Ectodermal cell (in vitro differentiated cells): Measurements from ENCODE around the gene LHX6.
A peak's percentile ranks its signal among the peaks of the same experiment; 100 is the strongest.

Experiments
- H3K27ac ChIP-seq: 2 replicates; pipeline ENCODE4 v1.7.0; 2013; ENCODE audit warnings: mild to moderate bottlenecking, low read depth, low read length; ENCODE audit not compliant: insufficient read depth, poor library complexity, severe bottlenecking
- H3K27me3 ChIP-seq: 2 replicates; pipeline ENCODE4 v1.7.0; 2013; ENCODE audit warnings: mild to moderate bottlenecking, low read length; ENCODE audit not compliant: insufficient read depth, control insufficient read depth, poor library complexity, severe bottlenecking
- H3K36me3 ChIP-seq: one replicate; pipeline ENCODE4 v1.7.0; 2013; ENCODE audit warnings: low read length; ENCODE audit not compliant: control insufficient read depth, insufficient read depth
- H3K4me1 ChIP-seq: one replicate; pipeline ENCODE4 v1.7.0; 2013; ENCODE audit warnings: low read length; ENCODE audit not compliant: control insufficient read depth, insufficient read depth
- H3K4me3 ChIP-seq: 2 replicates; pipeline ENCODE4 v1.7.0; 2013; ENCODE audit warnings: low read depth, low read length, control low read depth; ENCODE audit not compliant: insufficient read depth
- H3K9me3 ChIP-seq: 2 replicates; pipeline ENCODE4 v1.7.0; 2013; ENCODE audit warnings: mild to moderate bottlenecking, low read length, moderate library complexity; ENCODE audit not compliant: control insufficient read depth
- WGBS, 2 experiments: methylation state at CpG; one replicate each; pipeline ENCODE4 v1.1.7; 2013; ENCODE audit warnings: missing lambda C conversion rate in 2 of 2; 5-methylcytosine and 5-hydroxymethylcytosine counted together

Gene LHX6

DNA sequence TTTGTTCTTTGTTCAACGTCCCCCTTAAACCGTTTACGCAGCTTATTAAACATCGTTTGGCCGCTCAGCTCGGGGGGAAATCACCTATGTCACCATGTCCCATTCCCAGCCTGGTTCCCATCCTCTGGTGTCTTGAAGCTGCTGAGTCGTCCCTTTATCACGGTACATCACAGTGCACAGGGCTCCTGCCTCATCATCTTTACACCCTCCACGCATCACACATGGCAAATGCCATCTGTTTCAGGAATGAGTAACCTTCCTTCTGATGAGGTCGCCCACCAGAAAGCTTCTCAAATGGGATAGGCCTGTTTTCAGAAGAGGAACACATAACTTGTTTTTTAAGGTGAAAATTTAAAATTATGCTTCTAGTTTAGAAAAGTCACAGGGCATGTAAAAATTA is 7.9 kb upstream of the LHX6 start:
- H3K36me3 ChIP-seq = peaks cover 5% of the 10 kb centered on the region
- peaks cover 22% of the 10 kb centered on the region for H3K27me3 ChIP-seq
- no peaks in the 10 kb centered on the region for H3K9me3 ChIP-seq
- H3K4me1 ChIP-seq = no peaks in the 10 kb centered on the region
- WGBS, 2 experiments = 91 to 92% methylated on average over 10 of the region's 10 CpGs
- H3K4me3 ChIP-seq = no peak overlapping the region
- no peak overlapping the region for H3K27ac ChIP-seq

- Histone ChIP-seq H3K36me3 (no peaks in the 10 kb centered on the region), H3K27ac (no peak overlapping the region), H3K9me3 (no peaks in the 10 kb centered on the region), H3K4me1 (no peaks in the 10 kb centered on the region), H3K4me3 (no peak overlapping the region), H3K27me3 (peaks cover 47% of the 10 kb centered on the region)
- WGBS, 2 experiments = 91 to 92% methylated on average over 7 of the region's 7 CpGs
Observed at GRCh38 chr9:122234022-122234748, 5.4 kb upstream of the LHX6 start.

- Histone ChIP-seq H3K36me3 (no peaks in the 10 kb centered on the region), H3K27ac (no peak overlapping the region), H3K4me3 (no peak overlapping the region), H3K27me3 (peaks cover 61% of the 10 kb centered on the region), H3K9me3 (no peaks in the 10 kb centered on the region), H3K4me1 (peaks cover 5% of the 10 kb centered on the region)
- WGBS, 2 experiments = 74% methylated on average over 6 of the region's 6 CpGs
Observed at GRCh38 chr9:122232796-122233306, 4.1 kb upstream of the LHX6 start.

- peaks cover 94% of the 10 kb centered on the region for H3K27me3 ChIP-seq
- 42 to 50% methylated on average over 4 of the region's 4 CpGs for WGBS, 2 experiments
- H3K9me3 ChIP-seq = no peaks in the 10 kb centered on the region
- no peak overlapping the region for H3K27ac ChIP-seq
- H3K36me3 ChIP-seq = no peaks in the 10 kb centered on the region
- peaks cover 9% of the 10 kb centered on the region for H3K4me1 ChIP-seq
- H3K4me3 ChIP-seq = no peak overlapping the region
Observed at GRCh38 chr9:122229485-122229837, 704 bp upstream of the LHX6 start.

DNA sequence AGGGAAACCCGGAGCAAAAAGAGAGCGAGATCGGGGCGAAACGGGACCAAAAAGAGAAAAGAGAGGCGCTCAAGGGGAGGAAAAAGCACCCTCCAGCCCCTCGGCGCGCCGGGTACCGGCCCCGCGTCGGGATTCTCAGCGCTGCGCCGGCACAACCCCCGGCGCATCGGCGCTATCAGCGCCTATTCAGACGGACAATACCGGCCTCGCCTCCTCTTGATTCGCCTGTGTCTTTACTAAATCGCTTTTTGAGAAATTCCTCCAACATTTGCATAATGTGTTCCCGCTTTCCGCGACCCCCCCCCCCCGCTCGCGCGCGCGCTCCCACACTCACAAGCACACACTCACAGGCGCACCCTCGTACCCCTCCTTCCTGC is 578 bp downstream of the LHX6 start:
- H3K27ac ChIP-seq = no peak overlapping the region
- WGBS, 2 experiments = 0% methylated on average over 38 of the region's 38 CpGs
- H3K4me1 ChIP-seq = peaks cover 9% of the 10 kb centered on the region
- peak overlapping the region; percentile 36 for H3K4me3 ChIP-seq
- no peaks in the 10 kb centered on the region for H3K36me3 ChIP-seq
- H3K9me3 ChIP-seq = no peaks in the 10 kb centered on the region
- H3K27me3 ChIP-seq = peaks cover 100% of the 10 kb centered on the region

GRCh38 chr9:122227575-122227900 is 1.2 kb downstream of the LHX6 start:
- no peaks in the 10 kb centered on the region for H3K36me3 ChIP-seq
- peaks cover 9% of the 10 kb centered on the region for H3K4me1 ChIP-seq
- H3K27ac ChIP-seq = no peak overlapping the region
- H3K4me3 ChIP-seq = no peak overlapping the region
- 2 to 4% methylated on average over 9 of the region's 10 CpGs for WGBS, 2 experiments
- peaks cover 100% of the 10 kb centered on the region for H3K27me3 ChIP-seq
- H3K9me3 ChIP-seq = no peaks in the 10 kb centered on the region

DNA sequence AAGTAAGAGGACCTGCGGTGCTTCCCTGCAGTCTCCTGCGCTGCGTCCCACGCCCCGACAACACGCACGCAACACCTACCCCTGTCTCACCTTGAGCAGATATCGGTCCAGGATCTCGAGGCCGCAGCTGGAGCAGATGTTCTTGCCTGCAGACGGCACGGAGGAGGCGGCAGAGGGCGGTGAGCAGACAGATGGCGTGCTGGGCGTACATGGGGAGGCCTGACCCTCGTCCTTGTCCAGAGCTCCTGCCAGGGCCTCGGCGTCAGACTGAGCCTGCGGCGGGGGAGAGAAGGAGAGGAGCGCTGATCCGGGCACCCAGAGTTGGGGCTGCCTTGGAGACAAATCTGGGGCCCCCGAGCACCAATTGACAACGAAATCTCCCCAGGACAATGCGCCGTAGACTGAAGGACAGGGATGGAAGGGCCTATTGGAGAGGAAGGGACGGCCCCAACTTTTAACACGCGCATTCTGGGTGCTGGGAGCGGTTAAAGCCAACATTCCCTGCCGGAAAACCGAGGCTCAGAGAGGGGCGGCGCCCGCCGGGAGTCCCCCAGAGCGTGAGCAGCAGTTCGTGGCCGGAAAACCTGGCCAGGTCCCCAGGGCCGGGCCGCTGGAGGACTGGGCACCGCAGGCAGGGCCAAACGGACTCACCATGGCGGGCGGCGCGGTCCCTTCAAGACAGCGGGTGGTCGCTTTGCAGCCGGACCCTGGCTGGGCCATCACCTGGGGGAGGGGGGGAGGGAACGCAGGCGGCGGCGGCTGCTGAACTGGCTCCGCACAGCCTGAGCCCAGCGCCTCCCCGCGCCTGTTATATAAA is 1.8 kb downstream of the LHX6 start:
- Histone ChIP-seq H3K4me3 (no peak overlapping the region), H3K4me1 (peaks cover 9% of the 10 kb centered on the region), H3K36me3 (no peaks in the 10 kb centered on the region), H3K9me3 (no peaks in the 10 kb centered on the region), H3K27ac (no peak overlapping the region), H3K27me3 (peaks cover 100% of the 10 kb centered on the region)
- 3% methylated on average over 59 of the region's 59 CpGs for WGBS, 2 experiments

- no peak overlapping the region for H3K27ac ChIP-seq
- H3K27me3 ChIP-seq = peaks cover 100% of the 10 kb centered on the region
- no peak overlapping the region for H3K4me3 ChIP-seq
- WGBS, 2 experiments = 58 to 63% methylated on average over 51 of the region's 51 CpGs
- H3K36me3 ChIP-seq = no peaks in the 10 kb centered on the region
- H3K4me1 ChIP-seq = peaks cover 13% of the 10 kb centered on the region
- no peaks in the 10 kb centered on the region for H3K9me3 ChIP-seq
Observed at GRCh38 chr9:122226142-122226757, 2.5 kb downstream of the LHX6 start.

DNA sequence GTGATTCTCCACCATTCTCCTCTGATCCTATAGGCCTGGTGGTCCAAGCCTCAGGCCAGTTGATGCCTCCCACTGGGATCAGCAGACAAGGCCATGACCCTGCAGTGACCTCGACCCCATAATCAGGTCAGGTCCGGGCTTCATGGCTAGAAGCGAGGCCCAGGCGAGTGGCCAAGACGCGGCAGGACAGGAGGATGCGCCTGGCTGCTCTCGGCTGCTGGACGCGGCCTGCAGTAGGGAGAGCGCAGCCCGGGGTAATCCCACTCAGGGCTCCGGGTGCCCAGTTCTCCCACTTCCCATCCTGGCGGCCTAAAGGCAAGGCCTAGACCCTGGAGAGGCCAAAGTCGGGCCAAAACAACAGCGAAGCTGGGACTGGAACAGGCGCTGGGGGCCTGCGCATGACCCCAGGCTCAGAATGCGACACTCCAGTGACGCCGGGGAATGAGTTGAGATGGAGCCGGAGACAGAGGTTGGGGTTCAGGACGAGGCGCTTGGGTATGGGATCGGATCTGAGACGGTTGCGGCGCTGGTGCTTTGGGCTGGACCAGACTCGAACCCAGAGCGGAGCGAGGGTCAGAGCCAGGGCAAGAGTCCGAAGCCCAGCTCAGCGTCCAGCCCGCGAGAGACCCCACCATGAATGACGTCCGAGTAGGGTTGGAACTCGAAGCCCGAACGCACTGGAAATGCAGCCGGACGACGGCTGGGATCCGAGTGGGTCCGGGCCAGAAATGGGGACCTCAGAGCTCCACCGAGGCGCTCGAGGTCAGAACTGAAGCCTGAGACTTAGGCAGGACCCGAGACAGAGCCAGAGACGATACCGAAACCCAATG is 3.2 kb downstream of the LHX6 start:
- Histone ChIP-seq H3K27me3 (peaks cover 100% of the 10 kb centered on the region), H3K27ac (no peak overlapping the region), H3K4me3 (no peak overlapping the region), H3K36me3 (no peaks in the 10 kb centered on the region), H3K4me1 (peaks cover 20% of the 10 kb centered on the region), H3K9me3 (no peaks in the 10 kb centered on the region)
- 92 to 93% methylated on average over 51 of the region's 51 CpGs for WGBS, 2 experiments
